ENCODE data around the gene KY. TPM values are rescaled to one million over a fixed set of nuclear protein-coding genes. Genes with fewer than 3 reads are reported as not detected.

Gene KY
- total and polyA plus RNA-seq, 9 of the 15 experiments (the other 6 are each of a cell fraction or from before 2014, with no cell fraction given) = not detected

GRCh38 chr3:134672571-134672970 is 21.7 kb upstream of the KY start:
- TF ChIP-seq HBP1 (CRISPR knock-in tag; IDR thresholded peaks at IDR 0.05) (no peak), GATAD2A (IDR thresholded peaks at IDR 0.05) (no peak), FOXO4 (CRISPR knock-in tag; IDR thresholded peaks at IDR 0.05) (no peak), ZFPM2 (CRISPR knock-in tag; IDR thresholded peaks at IDR 0.05) (no peak), ELF4 (CRISPR knock-in tag; IDR thresholded peaks at IDR 0.05) (no peak), PHF20 (IDR thresholded peaks at IDR 0.05; ENCODE audit: partially characterized antibody) (no peak), ZNF707 (CRISPR knock-in tag; conservative IDR thresholded peaks at IDR 0.05) (no peak), ZNF124 (CRISPR knock-in tag; IDR thresholded peaks at IDR 0.05) (no peak), SMARCB1 (IDR thresholded peaks at IDR 0.05; ENCODE audit: insufficient read length, low read depth) (no peak), ZNF696 (CRISPR knock-in tag; conservative IDR thresholded peaks at IDR 0.05) (no peak), PYGO2 (tag; IDR thresholded peaks at IDR 0.05) (no peak)
- intact Hi-C loops (cut with micrococcal nuclease) = no loop called here
- H3K9me3 ChIP-seq (replicated peaks; ENCODE audit: control insufficient read depth, insufficient read depth, low read depth, low read length) = no peaks in the 10 kb centered on the region
- in situ Hi-C loops (cut with MboI) = no loop called here
- ATAC-seq (no peak), FAIRE-seq (no peak), DNase-seq (ENCODE audit: extremely low read depth in 1 of 4, low spot score in 3 of 4) (no peak)
- CTCF ChIA-PET (ENCODE audit: low intra/inter-chr PET ratio) = no interaction called here
- H3K9me1 ChIP-seq (ENCODE audit: control insufficient read depth, insufficient read depth, low read length) = no peaks in the 10 kb centered on the region
- no peaks in the 10 kb centered on the region for H3K36me3 ChIP-seq (ENCODE audit: control insufficient read depth, insufficient read depth, low read length)
- 0% methylated on average over 4 of the region's 5 CpGs for WGBS (ENCODE audit: insufficient coverage, low coverage, missing lambda C conversion rate)
- no peaks in the 10 kb centered on the region for H4K20me1 ChIP-seq (replicated peaks; ENCODE audit: control insufficient read depth, insufficient read depth, low read length)
- H2AFZ ChIP-seq (ENCODE audit: low read depth, low read length) = no peak overlapping the region
- no peak overlapping the region for H3K9ac ChIP-seq (ENCODE audit: insufficient read depth in 1 of 2, low read depth in 2 of 2, low read length in 2 of 2)
- H3K4me1 ChIP-seq (replicated peaks in 1 of 2; ENCODE audit: control insufficient read depth in 2 of 2, insufficient read depth in 2 of 2, low read length in 2 of 2) = no peaks in the 10 kb centered on the region
- H3K27me3 ChIP-seq (ENCODE audit: control insufficient read depth in 2 of 2, insufficient read depth in 2 of 2, low read length in 2 of 2) = no peaks in the 10 kb centered on the region
- no peak overlapping the region for H3K27ac ChIP-seq (ENCODE audit: extremely low read depth, low read depth, low read length)
- H3K79me2 ChIP-seq (ENCODE audit: control insufficient read depth, insufficient read depth, low read length) = no peaks in the 10 kb centered on the region
- POLR2A ChIA-PET = no interaction called here
- H3K4me2 ChIP-seq (ENCODE audit: insufficient read depth, low read length) = no peak overlapping the region
- H3K4me3 ChIP-seq = no peak overlapping the region
- no TSS peak for BruUV-seq (replicated peaks)

Measured in K562 (cell line).